Stimulated activated CD8-positive, alpha-beta memory T cell treated with anti-CD3 and anti-CD28 coated beads, Interleukin-15, amount 100 ng/mL, for 48 hours (primary cell): ENCODE measurements around the gene AGBL4.

ENCODE experiments used
- DNase-seq, 2 donors: peaks; one replicate each; pipeline ENCODE4 v3.0.0-alpha.2; 2020; ENCODE audit warnings: low read depth in 2 of 2

The AGBL4 gene

GRCh38 chr1:48767975-48768510 is 1255.7 kb downstream of the AGBL4 start:
- DNase-seq = no peak

DNA sequence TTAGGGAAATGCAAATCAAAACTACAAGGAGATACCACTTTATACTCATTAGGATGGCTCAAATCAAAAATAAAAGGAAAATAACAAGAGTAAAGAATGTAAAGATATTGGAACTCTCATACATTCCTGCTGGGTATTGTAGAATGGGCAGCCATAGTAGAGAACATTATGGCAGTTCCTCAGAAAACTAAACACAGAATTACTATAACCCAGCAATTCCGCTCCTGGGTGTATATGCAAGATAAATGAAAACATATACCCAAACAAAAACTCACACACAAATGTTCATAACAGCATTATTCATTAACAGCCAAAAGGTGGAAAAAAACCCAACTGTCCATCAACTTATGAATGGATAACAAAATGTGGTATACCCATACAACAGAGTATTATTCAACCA is 1258.4 kb downstream of the AGBL4 start:
- no peak for DNase-seq

GRCh38 chr1:48761986-48762385 is 1261.8 kb downstream of the AGBL4 start:
- no peak for DNase-seq

DNA sequence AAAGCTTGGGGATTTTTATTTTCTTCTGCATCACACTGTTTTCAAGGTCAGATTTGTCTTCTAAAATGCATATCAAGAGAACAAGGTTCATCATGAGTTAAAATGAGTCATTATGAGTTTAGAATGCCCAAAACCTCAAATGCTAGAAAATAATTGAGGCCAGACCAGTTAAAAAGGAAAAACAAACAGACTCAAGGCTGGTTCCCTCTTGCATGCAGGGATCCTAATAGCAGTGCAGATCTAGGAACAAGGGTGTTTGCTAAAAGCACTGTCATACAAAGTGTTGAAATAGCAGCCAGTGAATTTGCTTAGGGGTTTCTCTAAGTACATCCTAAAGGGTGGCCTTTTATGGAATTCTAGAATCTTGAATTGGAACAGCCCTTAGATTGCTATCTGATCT is 1262.3 kb downstream of the AGBL4 start:
- no peak for DNase-seq

- DNase-seq = no peak
Observed at GRCh38 chr1:48760857-48761256, 1262.9 kb downstream of the AGBL4 start.

DNA sequence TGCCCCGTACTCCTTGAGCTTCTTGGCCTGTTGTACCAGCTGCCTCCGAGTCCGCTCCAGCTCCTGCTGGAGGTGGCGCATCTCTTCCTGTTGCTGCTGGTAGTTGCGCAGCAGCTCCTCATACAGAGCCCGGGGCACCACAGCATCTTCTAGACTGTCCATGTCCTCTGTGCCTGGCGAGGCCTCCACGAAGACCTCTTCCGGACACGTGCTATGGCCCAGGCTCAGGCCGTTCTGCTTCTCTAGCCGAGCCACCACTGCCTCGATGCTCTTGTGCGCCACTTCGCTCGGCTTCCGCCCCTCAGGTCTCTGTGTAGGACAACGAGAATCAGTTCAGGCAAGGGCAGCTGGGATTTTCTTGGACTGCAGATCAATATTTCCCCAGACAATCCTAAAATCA is 1264.8 kb downstream of the AGBL4 start:
- no peak for DNase-seq

GRCh38 chr1:48757363-48757762 is 1266.4 kb downstream of the AGBL4 start:
- no peak for DNase-seq

DNA sequence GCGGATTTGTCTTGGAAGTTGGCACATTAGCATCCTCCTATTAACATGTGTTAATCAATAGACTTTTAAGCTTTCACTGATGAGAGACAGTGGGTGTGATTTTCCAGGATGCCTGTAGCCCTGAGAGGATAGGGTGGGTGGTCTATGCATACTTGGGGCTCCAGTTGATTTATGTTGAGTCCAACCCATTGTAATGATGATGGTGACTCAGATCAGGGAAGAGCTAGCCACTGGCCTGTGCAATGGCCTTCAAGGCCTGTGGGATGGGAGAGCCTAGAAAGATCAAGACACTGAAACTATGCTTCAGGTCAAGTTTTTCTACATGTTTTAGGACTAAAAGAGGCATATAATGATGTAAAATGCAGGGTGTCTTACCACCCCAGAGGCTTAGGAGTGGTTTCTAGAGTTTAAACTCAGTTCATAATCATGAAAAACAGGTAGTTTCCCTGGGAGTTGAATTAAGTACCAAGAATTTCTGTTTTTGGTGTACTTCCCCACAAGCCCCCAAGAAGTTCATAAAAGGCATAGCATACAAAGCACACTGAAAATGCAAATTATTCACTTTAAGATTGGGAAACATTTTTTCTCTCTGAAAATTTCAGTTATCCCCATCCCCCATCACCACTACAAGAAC is 1267.0 kb downstream of the AGBL4 start:
- no peak for DNase-seq

GRCh38 chr1:48753293-48753692 is 1270.5 kb downstream of the AGBL4 start:
- DNase-seq = no peak

DNA sequence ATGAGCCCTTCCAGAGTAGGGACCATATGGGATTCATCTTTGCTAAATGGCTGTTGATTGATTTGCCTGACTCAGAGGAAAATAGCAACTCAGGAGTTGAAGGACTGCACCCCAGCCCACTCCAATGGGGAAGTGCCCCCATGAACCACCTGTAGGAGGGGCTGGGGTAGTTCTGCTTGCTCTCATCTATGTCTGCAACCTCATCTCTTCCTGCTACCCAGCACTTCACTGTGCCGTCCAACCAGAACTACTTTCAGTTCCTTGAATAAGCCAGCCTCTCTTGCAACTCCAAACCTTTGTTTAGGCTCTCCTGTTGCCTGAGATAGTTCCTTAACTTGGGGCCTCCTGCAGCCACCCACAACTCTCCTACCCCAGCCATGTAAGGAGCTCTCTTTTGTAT is 1273.6 kb downstream of the AGBL4 start:
- DNase-seq = no peak

DNA sequence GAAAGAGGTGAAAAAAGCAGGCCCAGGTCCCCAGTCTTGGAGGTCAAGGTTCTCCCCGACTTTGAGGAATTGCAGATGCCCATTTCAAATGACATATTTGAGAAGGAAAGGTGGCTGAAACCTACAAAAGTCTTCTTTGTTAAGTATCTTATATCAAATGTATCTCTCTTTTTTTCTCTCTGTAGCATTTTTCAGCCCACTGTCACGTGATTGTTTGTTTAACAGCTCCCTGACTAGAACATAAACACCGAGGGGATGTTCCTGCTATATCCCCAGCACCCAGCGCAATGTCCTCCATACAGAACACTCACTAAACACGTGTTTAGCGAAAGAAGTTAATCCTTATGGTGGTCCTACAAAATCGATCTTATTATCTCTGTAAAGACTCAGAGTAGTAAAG is 1274.7 kb downstream of the AGBL4 start:
- DNase-seq = no peak

GRCh38 chr1:48746906-48747305 is 1276.8 kb downstream of the AGBL4 start:
- DNase-seq = no peak

GRCh38 chr1:48744032-48744431 is 1279.7 kb downstream of the AGBL4 start:
- DNase-seq = no peak

GRCh38 chr1:48743480-48743879 is 1280.3 kb downstream of the AGBL4 start:
- no peak for DNase-seq

DNA sequence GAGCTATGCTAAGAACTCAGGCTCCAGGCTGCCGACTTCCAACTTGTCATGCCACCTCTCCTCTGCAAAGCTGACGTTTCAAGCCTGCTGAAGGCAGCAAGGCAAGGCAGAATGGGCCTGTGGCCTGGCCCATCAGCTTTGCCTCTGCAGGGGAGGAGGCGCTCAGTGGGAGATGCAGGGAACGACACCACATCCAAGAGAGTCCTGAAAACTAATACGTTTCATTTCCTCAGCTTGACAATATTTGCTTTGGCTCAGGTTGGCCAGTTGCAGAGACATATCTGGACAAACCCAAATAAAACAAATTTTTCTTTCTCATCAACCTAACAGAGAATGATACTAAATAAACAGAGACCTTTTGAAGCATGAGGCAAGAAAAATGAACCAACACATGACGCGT is 1282.4 kb downstream of the AGBL4 start:
- no peak for DNase-seq

- DNase-seq = no peak
Observed at GRCh38 chr1:48740621-48741020, 1283.1 kb downstream of the AGBL4 start.

GRCh38 chr1:48739091-48739490 is 1284.7 kb downstream of the AGBL4 start:
- no peak for DNase-seq

DNA sequence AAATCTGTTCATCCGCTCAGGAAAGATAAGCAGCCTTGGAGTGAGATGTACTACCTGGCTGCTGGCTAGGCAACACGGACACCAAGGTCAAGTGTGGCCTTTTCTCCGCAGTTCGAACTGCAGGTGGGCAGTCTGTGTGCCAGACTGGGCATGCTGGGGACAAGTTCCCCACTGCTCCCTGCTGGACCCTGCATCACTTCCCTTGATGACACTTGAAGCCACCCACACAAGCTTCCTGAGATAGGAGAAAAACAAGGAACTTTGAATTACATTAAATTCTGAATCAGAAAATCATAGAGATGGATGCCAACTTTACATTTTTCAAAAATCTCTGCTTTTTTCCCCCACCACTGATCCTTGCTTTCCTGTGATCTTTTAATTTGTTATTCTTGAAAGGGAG is 1285.4 kb downstream of the AGBL4 start:
- no peak for DNase-seq

GRCh38 chr1:48735796-48736195 is 1288.0 kb downstream of the AGBL4 start:
- no peak for DNase-seq

DNA sequence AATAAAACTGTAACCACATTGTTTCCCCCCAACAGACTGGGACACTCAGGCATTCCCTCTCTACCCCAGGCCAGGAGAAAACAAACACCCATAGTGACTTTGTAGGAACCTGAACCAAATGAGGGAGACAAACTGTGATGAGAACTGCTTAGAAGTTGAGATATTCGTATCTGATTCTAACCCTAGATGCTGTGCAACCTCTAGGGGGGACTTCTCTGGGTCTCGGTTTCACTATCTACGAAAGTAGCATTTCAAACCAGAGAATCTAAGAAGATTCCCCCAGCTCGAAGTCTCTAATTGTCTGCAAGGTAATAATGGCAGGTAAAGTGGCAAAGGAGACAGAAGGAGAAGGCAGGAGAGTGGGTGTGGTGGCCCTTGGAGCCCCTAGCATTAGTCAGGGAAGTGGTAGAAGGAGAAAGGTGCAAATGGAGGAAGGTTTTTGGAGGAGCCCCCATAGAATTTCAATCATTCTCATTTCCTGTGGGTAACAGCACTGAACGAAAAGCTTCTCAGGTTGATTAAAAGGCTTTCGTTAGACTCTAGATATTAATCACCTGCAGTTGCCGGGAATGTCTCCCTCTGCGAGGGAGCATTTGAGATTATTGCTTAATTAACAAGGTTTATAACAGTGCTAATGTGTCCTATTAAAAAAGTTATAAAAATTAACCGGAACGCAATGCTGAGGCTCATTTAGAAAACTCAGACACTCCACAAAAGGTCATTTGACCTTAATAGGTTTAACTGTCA is 1293.4 kb downstream of the AGBL4 start:
- DNase-seq = no peak

GRCh38 chr1:48728584-48728983 is 1295.2 kb downstream of the AGBL4 start:
- no peak for DNase-seq

- DNase-seq = no peak
Observed at GRCh38 chr1:48726557-48727215, 1297.1 kb downstream of the AGBL4 start.

- no peak for DNase-seq
Observed at GRCh38 chr1:48726139-48726538, 1297.6 kb downstream of the AGBL4 start.
